NCI-H2107 treated with DMSO at 0.1 percent for 48 hours (cell line): ENCODE measurements around the gene GJD2.

Experiments used
- DNase-seq: peaks from one replicate; lab custom pipeline; 2025; ENCODE audit not compliant: unreplicated experiment; lab: John Stamatoyannopoulos, UW

Gene GJD2

DNA sequence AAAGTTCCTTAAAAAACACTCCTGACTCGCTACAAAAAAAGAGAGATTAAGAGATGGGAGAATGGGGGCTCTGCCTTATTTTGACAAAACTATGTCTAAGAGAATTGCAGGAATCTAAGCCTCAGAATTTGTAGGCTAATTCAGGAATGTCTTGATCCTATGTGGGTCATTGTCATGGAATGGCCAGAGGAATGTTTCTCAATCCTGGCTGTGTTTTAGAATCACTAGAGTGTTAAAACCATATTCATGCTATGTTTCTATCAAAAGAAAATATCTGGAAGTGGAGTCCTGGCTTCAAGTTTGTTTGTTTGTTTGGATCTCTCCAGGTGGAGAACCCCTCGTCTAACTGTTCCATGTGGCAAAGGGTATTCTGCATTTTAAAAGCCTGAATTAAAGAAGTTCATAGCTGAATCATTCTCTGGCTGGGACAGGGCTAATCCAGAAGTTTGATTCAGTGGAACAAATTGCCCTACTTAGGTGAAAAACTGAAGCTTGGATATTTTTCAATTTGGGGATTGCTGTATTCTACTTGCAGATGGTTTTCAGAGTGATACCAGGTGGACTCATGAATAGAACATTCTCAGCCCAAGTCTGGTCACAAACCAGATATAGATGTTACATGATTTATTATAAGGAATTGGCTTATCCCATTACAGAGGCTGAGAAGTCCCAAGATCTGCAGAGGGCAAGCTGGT is 28.2 kb downstream of the GJD2 start:
- DNase-seq, result no peak

DNA sequence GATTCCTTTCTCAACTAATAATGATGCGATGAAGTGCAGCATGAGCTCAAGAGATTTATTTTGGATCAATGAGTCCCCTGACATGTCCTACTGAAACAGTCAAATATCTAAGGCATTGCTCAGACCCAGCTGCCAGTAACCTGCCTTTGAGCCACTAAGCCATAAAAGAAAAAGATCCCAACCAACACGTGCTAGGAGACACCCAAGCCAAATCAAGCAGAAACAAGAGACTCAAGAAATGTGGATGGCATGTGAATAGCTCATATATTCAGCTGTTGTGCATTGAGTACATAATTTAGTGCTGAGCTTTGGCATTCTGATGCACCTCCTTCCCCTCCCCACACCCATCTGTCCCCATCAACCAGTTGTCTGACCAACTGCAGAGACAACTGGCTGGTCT is 29.2 kb downstream of the GJD2 start:
- no peak for DNase-seq

DNA sequence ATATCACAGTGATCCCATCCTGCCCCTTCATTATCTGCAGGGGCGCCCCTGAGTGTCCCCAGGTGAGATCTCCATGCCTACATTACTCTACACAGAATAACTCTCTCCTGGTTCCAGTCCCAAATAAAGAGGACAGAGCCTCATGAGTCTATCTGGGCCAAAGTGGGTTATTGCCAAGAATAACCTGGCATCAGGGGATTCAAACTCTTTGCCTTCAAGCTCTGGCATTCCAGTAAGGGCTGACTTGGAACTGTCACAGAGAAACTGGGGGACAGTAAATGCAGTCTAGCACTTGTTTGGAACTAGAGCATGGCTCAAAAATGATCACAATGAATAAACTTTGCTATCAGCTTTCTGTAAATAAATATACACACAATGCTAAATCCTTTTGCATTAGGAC is 30.3 kb downstream of the GJD2 start:
- DNase-seq, result no peak

DNA sequence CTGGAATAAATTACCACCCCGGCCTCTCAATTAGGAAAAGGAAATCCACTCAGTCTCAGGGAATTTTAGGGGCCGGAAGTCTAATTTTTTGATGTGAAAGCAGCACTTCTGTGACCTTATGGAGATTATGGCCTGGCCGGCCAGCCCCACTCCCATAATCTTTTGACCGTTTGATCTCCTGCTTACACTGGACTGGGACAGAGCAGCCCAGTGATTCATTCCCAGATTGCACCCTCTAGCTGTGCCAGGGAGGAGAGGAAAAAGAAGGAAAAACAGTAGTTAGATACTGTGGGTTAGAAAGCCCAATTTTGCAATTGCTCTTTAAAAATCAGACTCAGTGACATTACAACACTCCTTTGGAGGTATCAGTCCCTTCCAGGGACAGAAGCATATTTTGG is 32.4 kb downstream of the GJD2 start:
- DNase-seq, result no peak

DNA sequence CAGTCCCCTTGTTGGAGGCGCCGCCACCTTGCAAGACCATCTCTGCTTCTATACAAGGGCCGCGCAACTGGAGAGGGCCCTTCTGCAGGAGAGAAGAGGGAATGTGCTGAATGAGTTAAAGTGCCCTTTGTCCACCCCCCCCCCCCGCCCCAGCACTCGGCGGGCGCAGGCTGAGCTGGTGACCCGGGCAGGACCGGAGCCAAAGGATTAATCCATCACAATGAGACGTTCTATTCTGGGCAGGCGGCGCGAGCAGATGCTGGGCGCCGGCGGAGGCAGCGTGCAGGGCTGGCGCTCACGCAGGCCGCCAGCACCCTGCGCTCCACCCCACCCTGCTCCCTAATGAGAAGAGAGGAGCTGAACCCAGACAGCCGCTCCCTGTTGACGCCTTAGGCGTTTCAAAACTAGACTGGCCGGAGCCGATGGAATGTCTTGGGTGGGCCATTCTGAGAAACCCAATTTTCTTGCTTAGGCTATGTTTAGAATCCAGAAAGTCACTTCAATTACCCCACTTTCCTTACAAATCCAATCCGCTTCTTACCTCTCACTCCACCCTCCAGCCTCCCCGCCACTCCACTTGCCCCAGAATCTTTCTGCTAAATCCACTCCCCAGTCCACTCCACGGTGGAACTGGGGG is 32.9 kb downstream of the GJD2 start:
- DNase-seq, result no peak

DNA sequence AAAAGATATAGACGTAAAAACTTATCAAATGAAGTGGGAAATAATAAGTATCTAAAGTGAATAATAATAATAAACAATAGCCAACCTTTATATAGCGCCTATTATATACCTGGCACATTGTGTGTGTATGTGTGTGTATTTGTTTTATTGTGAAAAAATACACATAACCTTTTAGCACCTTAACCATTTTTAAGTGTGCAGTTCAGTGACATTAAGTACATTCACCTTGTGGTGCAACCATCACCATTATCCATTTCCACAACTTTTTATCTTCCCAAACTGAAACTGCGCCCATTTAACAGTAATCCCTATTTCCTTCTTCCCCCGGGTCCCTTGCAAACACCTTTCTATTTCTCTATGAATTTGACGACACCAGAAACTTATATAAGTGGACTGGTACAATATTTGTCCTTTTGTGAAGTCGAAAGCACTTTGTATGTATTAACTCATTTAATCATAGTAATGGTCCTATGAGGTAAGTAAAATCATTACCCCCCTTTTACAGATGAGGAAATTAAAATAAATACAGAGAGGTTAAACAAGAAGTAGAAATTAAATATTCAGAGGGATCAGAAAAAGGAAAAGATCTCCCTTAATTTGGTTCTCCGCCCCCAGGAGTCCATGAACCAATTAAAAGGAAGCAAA is 33.5 kb downstream of the GJD2 start:
- no peak for DNase-seq

DNA sequence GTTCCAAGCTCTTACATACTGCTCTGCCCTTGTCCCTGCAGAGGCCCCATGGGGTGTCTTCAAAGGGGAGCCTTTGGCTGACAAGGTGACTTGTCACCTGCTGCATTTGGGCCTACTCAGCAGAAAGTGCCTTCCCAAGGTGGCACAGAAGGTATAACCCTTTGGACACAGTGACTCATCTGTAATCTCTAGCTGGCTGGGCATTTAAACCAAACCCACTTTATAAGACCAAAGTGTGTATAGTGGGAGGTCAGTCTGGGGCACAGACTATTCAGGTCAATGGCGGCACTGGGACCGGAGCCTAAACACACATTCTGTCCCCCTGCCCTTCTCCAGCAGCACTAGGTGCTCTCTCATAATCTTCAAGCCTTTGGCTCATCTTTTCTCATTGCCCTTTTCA is 35.1 kb downstream of the GJD2 start:
- DNase-seq, result no peak

DNA sequence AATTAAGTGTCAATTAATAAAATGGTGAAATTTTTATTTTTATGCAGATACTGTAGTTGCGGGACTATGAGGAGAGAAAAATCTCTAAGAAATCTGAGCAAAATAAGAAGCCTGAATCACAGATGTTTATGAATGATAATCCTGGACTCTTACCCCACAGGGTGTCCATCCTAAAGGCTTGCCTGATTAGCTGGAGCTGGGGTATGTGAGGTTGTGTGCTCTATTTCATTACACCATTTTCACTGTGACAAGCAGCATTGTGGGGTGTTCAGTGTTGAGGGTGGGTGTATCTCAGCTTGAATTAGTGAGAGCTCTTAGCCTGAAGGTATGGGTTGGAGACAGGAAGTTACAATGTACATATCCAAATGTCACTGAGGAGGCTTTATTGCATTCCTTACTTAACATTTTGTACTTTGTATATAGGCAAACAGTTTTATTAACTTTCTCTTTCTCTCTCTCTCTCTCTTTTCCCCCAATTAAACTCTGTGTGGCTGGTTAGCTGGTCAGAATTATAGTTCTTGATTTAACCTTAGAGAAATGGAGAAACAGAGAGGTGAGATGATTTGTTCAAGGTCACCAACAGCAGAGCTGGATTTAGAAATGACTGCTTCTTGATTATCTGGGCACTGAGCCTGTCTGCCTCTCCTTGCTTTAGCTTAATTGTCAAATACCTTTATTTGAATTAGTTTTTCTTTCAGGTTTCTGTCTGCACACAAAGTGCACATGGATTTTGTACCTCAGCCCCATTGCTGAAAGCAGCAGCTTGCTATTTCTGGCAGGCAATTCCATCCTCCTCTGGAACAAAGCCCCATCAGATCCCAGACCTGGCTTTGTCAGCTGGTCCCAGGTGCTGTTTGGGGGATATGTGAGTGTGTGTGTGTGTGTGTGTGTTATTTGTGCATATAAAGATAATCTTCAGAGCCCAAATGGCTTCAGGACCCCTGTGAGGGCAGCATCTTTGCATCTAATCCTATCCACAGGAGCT is 35.8 kb downstream of the GJD2 start:
- no peak for DNase-seq

DNA sequence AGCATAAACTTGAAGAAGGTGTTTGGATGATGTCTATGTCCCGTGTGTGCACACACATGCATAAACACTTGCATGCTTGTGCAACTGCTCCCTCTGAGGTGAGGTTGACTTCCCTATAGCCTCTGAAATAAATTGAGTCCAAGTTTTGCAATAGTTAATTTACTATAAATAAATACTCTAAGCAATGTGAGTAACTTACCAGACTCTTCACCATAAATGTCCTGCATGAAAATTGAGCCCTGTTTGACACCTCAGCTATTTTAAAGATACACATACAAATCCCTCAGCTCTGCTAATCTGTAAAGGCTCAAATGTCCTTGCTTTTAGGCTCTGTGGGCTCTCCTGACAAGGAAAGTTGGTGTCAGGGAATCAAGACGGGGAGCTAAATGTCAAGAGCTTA is 37.1 kb downstream of the GJD2 start:
- no peak for DNase-seq

DNA sequence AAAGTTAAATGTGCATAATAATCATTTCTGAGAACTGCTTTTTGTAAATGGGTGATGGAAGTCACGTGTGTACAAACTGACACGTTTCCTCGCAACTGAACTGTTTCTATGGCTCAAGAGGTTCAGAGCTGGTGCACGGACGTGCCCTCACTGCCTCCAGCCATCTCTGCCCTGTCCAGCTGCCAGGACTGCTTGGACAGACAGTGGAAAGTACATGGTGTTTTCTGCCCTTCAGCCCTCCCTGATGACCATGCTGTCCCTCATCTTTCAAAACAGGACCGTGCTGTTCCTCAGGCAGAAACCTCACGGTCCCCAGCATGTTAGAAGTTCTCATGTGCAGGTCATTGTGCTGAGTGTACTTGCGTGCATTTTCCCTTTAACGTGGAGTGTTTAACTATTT is 38.7 kb downstream of the GJD2 start:
- DNase-seq, result no peak

DNA sequence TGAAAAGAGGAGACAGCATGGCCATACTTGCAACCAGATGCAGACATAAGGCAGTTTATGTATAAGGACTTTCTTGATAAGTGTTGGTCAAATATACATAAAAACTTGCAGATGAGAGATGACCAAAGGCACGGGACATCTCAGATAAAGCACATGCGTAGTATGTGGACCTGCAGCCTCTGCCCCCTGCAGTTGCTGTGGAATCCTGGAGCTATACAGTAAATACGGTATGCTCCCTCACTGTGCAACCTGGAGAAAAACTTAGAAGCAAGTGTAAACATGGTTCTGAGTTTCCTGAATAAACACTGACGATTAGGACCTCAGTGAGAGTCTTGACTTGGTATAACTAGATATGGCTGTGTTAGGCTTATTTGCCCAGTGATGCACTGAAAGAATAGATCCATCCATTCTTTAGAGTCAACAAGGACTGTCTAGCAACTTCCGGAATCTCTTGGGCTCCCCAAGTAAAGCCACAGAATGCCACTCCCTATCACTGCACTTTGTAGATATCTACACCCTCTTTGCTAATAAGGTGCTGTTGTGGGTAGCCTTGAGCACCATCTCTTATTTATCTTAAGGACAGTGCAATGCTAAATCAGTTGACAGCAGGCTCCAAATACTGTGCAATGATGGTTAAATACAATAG is 40.2 kb downstream of the GJD2 start:
- no peak for DNase-seq

DNA sequence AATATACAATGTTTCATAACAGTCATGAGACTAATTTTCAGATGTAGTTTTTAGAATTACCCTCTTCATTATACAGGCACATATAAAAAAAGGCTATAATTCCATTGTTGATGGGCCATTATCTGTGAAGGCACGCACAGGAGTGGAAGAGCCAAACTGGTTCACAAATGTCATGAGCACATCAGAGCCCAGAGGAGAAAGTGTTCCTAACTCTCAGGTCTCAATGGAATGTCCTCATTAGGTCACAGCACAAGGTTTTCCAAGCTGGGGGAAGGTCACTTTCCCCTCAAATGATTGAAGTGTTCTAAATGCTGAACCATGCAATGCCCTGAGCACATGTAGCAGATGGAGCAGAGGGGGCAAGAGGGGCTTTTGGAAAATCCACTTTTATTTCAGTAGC is 41.2 kb downstream of the GJD2 start:
- no peak for DNase-seq

DNA sequence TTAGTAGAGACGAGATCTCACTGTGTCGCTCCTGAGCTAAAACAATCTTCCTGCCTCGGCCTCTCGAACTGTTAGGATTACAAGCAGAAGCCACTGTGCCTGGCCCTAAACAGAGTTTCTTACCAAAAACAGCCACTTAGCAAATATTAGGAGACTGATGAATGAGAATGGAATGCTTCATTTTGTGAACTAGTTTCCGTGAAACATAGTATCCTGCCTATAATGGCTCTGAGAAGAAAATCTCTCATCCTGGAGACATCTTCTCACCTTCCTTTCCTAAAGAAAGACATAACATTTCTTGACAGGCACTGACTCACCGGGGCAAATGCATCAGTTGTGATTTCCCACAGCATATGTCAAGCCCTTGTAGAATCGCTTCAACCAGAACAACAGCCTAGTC is 44.9 kb downstream of the GJD2 start:
- DNase-seq, result no peak

DNA sequence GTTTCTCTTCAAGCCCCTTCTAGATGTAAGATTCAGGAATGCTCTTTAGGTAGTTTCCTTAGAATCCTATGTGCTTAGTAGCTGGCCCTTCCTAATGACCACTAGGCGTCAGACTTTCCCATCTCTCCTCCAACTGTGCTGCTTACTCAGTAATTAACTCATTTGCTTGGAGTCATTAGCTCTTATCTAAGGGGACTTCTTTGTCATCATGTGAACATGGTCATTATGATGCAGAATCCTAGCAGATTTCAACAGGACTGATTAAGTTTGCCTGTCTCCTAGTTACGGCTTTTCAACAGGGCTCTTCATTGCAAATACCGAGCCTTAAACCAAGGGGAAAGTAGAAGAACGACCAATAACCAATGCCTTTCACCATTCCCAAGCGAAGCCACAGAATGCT is 46.4 kb downstream of the GJD2 start:
- peak; percentile 3 for DNase-seq

DNA sequence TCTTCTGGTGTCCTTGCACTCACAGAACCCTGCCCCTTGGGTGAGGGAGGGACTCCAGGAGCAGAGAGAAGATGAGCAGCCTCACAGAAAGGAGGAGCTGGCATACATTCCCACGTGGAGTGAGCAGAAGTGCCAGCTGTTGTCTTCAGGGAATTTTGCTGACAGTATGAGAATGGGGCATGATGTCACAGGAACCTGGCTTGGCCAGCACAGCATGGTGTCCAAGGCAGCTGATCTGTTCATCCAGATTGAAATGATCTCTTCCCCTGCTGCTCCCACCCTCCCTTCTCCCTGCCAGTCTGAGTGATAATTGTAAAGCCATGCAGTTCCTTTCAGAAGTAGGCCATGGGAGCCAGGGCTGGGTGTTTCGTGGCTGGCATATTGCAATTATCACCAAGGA is 53.3 kb downstream of the GJD2 start:
- no peak for DNase-seq
